ENCODE measurements around the gene MTMR3.

The MTMR3 gene

DNA sequence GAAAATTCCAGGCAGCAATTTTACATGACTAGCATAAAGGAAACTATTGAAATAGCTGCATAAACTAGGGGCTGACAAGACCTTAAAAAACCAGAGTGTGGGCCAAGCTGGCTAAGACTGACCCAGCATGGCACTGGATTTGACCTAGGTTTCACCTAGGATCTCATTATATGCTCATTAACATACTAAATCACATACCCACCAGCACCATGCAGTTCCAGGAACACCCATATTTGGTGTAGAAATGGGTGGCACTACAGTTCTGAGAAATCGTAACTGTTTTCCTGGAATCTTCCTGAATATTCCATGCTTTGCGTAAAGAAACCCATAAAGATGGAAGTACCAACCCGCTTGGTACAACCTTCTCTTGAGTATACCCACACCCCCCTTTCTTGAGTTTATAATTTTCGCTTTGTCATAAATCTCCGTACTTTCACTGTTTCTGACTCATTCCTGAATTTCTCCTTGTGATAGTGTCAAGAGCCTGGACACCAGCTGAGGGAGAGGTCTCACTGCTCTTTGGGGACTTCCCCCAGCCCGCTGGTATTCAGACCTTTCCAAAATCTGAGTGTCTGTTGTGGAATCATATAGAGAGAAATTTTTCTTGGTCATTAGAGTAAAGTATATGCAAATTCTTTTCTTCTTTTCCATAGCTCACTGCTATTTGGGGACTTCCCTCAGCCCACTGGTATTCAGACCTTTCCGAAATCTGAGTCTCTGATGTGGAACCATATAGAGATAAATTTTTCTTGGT, 55.1 kb downstream of the MTMR3 start:
- peaks cover 7% of the 10 kb centered on the region for H3K9me3 ChIP-seq (ENCODE audit: low read length)
- H2AFZ ChIP-seq (ENCODE audit: low read depth, low read length) = no peak overlapping the region
- H3K36me3 ChIP-seq (ENCODE audit: insufficient read depth, low read length) = no peaks in the 10 kb centered on the region
- no peaks in the 10 kb centered on the region for H3K27me3 ChIP-seq (ENCODE audit: insufficient read depth, low read length)
- H3K4me3 ChIP-seq (ENCODE audit: low read length) = no peak overlapping the region
- no peaks in the 10 kb centered on the region for H3K4me1 ChIP-seq (ENCODE audit: insufficient read depth, low read length)

- Histone ChIP-seq H2AFZ (ENCODE audit: low read depth, low read length) (no peak overlapping the region), H3K9me3 (ENCODE audit: low read length) (peaks cover 7% of the 10 kb centered on the region), H3K27me3 (ENCODE audit: insufficient read depth, low read length) (no peaks in the 10 kb centered on the region), H3K4me1 (ENCODE audit: insufficient read depth, low read length) (no peaks in the 10 kb centered on the region), H3K4me3 (ENCODE audit: low read length) (no peak overlapping the region), H3K36me3 (ENCODE audit: insufficient read depth, low read length) (no peaks in the 10 kb centered on the region)
These were observed 57.6 kb downstream of the MTMR3 start for GRCh38 chr22:29940526-29940925.

DNA sequence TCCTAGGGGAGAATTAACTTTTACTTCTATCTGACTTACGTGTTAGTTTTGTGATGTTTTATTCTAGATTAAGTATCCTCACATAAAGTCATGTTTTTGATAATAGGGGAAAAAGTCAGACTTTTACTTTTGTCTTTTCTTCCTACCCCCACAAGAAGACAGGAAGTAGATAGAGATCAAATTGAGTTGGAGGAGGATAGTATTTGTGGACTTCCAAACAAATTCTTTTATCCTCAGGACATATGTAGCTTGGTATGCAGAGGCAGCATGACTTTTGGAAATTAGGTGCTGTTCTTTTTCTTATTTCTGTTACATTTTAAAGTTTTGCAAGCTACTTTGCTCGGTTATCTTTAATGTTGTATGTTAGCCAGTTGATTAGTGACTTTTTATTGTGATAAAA, 61.4 kb downstream of the MTMR3 start:
- Histone ChIP-seq H3K27me3 (ENCODE audit: insufficient read depth, low read length) (no peaks in the 10 kb centered on the region), H3K4me1 (ENCODE audit: insufficient read depth, low read length) (peaks cover 14% of the 10 kb centered on the region), H2AFZ (ENCODE audit: low read depth, low read length) (no peak overlapping the region), H3K36me3 (ENCODE audit: insufficient read depth, low read length) (no peaks in the 10 kb centered on the region), H3K9me3 (ENCODE audit: low read length) (peaks cover 7% of the 10 kb centered on the region), H3K4me3 (ENCODE audit: low read length) (no peak overlapping the region)

DNA sequence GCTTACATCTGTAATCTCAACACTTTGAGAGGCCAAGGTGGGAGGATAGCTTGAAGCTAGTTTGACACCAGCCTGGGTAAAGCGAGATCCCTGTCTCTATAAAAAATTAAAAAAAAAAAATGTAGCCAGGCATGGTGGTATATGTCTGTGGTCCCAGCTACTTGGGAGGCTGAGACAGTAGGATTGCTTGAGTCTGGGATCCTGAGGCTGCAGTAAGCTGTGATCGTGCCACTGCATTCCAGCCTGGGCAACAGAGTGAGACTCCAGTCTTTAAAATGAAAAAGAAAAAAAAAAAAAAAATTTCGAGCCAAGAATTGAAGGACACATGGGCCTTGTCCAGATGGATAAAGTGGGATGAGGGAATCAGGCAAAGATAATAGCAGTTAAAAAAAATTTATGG, 62.5 kb downstream of the MTMR3 start:
- Histone ChIP-seq H3K4me1 (ENCODE audit: insufficient read depth, low read length) (peaks cover 16% of the 10 kb centered on the region), H3K36me3 (ENCODE audit: insufficient read depth, low read length) (no peaks in the 10 kb centered on the region), H3K27me3 (ENCODE audit: insufficient read depth, low read length) (no peaks in the 10 kb centered on the region), H3K4me3 (ENCODE audit: low read length) (no peak overlapping the region), H2AFZ (ENCODE audit: low read depth, low read length) (no peak overlapping the region), H3K9me3 (ENCODE audit: low read length) (peaks cover 4% of the 10 kb centered on the region)

- Histone ChIP-seq H2AFZ (ENCODE audit: low read depth, low read length) (no peak overlapping the region), H3K27me3 (ENCODE audit: insufficient read depth, low read length) (no peaks in the 10 kb centered on the region), H3K36me3 (ENCODE audit: insufficient read depth, low read length) (no peaks in the 10 kb centered on the region), H3K4me3 (ENCODE audit: low read length) (no peak overlapping the region), H3K9me3 (ENCODE audit: low read length) (peaks cover 4% of the 10 kb centered on the region), H3K4me1 (ENCODE audit: insufficient read depth, low read length) (peaks cover 16% of the 10 kb centered on the region)
These were observed 63.2 kb downstream of the MTMR3 start for GRCh38 chr22:29946220-29946619.

DNA sequence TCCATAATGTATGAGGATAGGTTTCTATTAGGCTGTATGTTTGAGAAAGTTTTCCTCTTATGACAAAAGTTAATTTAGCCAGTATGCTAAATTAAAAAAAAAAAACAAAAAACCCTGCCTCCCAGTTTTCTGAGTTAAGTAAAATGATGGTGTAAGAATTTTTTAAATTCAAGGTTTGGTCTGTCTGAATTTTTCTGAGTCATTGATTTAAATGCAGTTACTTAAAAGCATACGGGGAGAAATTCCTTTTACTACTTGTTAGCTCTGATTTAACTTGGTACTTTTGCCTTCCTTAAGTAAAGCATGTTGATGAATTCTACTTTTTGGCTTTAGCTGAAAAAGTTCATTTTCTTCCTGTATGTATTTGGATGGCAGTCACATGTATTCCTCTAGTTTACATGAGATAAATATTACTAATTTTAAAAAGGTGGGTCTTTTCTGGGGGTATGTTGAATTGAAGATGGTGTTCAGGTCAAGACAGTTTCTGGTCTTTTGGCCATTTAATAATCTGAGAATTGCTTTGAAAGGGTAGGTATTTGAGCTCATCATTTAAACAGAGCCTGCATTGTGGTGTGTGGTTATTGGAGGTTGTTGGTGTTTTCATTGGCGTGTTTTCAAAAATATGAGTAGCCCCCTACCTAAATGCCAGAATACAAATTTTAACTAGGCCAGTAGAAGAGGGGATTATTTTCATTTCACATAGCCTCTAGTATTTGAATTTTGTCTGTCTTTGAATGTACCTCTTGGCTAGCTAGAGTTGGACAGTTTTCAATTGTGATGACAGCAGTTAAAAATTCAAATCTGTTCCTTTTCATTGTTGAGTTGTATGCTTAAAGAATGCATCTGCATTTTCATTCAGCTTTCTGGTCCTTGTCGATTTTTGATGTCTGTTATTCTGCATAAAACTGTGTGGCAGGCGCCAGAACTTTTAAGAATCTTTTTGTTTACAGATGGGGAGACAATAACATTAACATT, 64.7 kb downstream of the MTMR3 start:
- peaks cover 16% of the 10 kb centered on the region for H3K4me1 ChIP-seq (ENCODE audit: insufficient read depth, low read length)
- H3K4me3 ChIP-seq (ENCODE audit: low read length) = no peak overlapping the region
- H3K9me3 ChIP-seq (ENCODE audit: low read length) = no peaks in the 10 kb centered on the region
- H2AFZ ChIP-seq (ENCODE audit: low read depth, low read length) = no peak overlapping the region
- no peaks in the 10 kb centered on the region for H3K36me3 ChIP-seq (ENCODE audit: insufficient read depth, low read length)
- no peaks in the 10 kb centered on the region for H3K27me3 ChIP-seq (ENCODE audit: insufficient read depth, low read length)

- Histone ChIP-seq H3K4me3 (ENCODE audit: low read length) (no peak overlapping the region), H3K9me3 (ENCODE audit: low read length) (no peaks in the 10 kb centered on the region), H3K36me3 (ENCODE audit: insufficient read depth, low read length) (no peaks in the 10 kb centered on the region), H2AFZ (ENCODE audit: low read depth, low read length) (no peak overlapping the region), H3K27me3 (ENCODE audit: insufficient read depth, low read length) (no peaks in the 10 kb centered on the region), H3K4me1 (ENCODE audit: insufficient read depth, low read length) (peaks cover 16% of the 10 kb centered on the region)
These were observed 65.4 kb downstream of the MTMR3 start for GRCh38 chr22:29948385-29948769.

DNA sequence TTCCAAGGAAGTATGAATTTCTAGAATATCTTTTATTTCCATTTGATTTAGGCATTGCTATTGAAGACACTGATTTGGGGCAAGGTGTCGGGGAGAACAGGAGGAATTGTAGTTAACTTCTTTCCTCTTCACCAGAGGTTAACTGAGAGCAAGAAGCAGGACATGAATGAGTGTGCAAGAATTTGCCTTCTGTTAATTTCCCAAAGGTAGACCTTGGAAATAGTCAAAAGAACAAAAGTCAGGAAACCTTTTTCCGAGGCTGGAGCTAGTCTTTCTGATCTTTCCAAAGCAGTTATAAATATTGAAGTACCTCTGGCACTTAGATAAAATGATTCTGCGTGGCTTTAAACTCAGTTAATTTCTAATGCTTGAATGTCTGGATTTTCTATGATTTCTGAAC, 66.9 kb downstream of the MTMR3 start:
- Histone ChIP-seq H3K4me1 (ENCODE audit: insufficient read depth, low read length) (peaks cover 16% of the 10 kb centered on the region), H2AFZ (ENCODE audit: low read depth, low read length) (no peak overlapping the region), H3K27me3 (ENCODE audit: insufficient read depth, low read length) (no peaks in the 10 kb centered on the region), H3K36me3 (ENCODE audit: insufficient read depth, low read length) (no peaks in the 10 kb centered on the region), H3K4me3 (ENCODE audit: low read length) (no peak overlapping the region), H3K9me3 (ENCODE audit: low read length) (no peaks in the 10 kb centered on the region)

DNA sequence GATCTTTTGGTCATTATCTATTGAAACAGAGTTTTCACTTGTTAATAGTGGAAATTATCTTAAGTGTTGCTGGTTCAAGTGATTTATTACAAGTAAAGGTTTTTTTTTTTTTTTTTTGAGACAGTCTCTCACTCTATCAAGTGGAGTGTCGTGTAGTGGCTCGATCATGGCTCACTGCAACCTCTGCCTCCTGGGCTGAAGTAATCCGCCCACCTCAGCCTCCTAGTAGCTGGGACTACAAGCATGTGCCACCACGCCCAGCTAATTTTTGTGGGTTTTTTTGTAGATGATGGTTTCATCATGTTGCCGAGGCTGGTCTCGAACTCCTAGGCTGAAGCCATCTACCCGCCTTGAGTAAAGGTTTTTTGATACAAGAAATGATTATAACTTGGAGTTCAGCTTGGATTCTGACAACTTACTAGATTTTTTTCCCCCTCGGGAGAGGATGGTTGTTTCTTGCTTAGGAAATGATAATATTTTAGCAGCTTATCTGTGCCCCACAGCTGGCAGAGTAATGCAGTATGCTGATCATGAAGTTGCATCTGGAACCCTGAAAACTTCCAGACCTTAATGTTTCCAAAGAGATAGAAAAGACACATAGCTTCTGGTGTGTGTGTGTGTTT, 68.9 kb downstream of the MTMR3 start:
- H3K27me3 ChIP-seq (ENCODE audit: insufficient read depth, low read length) = no peaks in the 10 kb centered on the region
- H3K4me3 ChIP-seq (ENCODE audit: low read length) = no peak overlapping the region
- no peak overlapping the region for H2AFZ ChIP-seq (ENCODE audit: low read depth, low read length)
- no peaks in the 10 kb centered on the region for H3K36me3 ChIP-seq (ENCODE audit: insufficient read depth, low read length)
- peaks cover 16% of the 10 kb centered on the region for H3K4me1 ChIP-seq (ENCODE audit: insufficient read depth, low read length)
- H3K9me3 ChIP-seq (ENCODE audit: low read length) = no peaks in the 10 kb centered on the region

- Histone ChIP-seq H3K27me3 (ENCODE audit: insufficient read depth, low read length) (no peaks in the 10 kb centered on the region), H3K36me3 (ENCODE audit: insufficient read depth, low read length) (no peaks in the 10 kb centered on the region), H2AFZ (ENCODE audit: low read depth, low read length) (no peak overlapping the region), H3K4me1 (ENCODE audit: insufficient read depth, low read length) (peaks cover 3% of the 10 kb centered on the region), H3K9me3 (ENCODE audit: low read length) (no peaks in the 10 kb centered on the region), H3K4me3 (ENCODE audit: low read length) (no peak overlapping the region)
These were observed 71.4 kb downstream of the MTMR3 start for GRCh38 chr22:29954203-29954855.

DNA sequence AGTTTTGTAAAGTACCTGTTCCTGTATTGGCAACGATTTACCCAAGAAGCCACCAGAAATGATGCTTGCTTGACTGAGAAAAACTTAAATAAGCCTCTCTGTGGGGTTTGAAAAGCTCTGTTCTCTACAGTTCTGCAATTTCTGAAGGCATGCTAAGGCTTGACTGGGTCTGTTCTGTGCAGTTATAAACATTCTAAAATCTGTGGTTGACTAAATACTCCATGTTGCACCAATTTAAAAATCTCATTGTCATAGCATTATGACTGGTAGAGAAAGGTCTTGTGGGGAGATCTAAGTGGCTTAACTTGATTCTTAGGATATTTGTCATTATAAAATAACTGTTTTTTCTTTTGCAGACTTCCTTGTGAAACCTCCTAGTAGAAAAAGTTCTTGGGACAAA, 73.7 kb downstream of the MTMR3 start:
- Histone ChIP-seq H3K36me3 (ENCODE audit: insufficient read depth, low read length) (peaks cover 4% of the 10 kb centered on the region), H2AFZ (ENCODE audit: low read depth, low read length) (no peak overlapping the region), H3K4me3 (ENCODE audit: low read length) (no peak overlapping the region), H3K27me3 (ENCODE audit: insufficient read depth, low read length) (no peaks in the 10 kb centered on the region), H3K4me1 (ENCODE audit: insufficient read depth, low read length) (no peaks in the 10 kb centered on the region), H3K9me3 (ENCODE audit: low read length) (no peaks in the 10 kb centered on the region)

DNA sequence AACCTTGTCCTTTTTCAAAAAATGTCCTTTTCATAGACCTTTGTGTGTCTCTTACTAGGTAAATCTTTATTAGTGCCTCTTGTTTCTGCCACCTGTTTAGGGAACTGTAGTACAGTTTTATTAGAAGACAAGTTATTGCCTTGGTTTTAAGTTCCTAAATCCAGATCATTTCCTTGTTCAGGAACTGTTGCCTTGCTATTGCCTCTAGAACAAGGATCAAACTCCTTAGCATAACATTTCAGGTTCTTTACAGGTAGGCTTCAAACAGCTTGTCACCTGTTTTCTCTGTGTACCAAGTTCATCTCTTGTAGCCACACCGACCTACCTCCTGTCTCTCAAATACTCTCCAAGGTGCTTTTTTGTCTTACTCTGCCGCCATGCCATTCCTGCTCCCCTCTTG, 75.2 kb downstream of the MTMR3 start:
- Histone ChIP-seq H3K4me1 (ENCODE audit: insufficient read depth, low read length) (no peaks in the 10 kb centered on the region), H3K4me3 (ENCODE audit: low read length) (no peak overlapping the region), H3K9me3 (ENCODE audit: low read length) (no peaks in the 10 kb centered on the region), H3K27me3 (ENCODE audit: insufficient read depth, low read length) (no peaks in the 10 kb centered on the region), H2AFZ (ENCODE audit: low read depth, low read length) (no peak overlapping the region), H3K36me3 (ENCODE audit: insufficient read depth, low read length) (peaks cover 16% of the 10 kb centered on the region)

DNA sequence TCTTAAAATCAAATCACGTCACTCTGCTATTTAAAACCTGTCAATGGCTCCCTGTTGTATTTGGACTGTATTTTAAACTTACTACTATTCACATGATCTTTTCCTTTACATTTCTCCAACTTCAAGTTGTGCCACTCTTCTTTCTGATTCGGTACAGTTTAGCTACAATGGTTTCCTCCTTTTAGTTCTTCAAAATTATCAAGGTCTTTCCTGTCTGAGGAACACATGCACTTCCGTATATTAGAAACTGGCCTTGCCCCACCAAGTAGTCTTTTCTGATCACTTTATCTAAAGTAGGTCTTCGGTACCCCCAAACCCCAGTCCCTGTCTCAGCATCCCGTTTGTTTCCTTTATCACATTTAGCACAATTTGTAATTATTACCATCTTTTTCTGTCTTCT, 81.8 kb downstream of the MTMR3 start:
- H3K27me3 ChIP-seq (ENCODE audit: insufficient read depth, low read length) = no peaks in the 10 kb centered on the region
- no peak overlapping the region for H3K4me3 ChIP-seq (ENCODE audit: low read length)
- no peaks in the 10 kb centered on the region for H3K4me1 ChIP-seq (ENCODE audit: insufficient read depth, low read length)

More for the DNA sequence above, 81.8 kb downstream of the MTMR3 start:
- Histone ChIP-seq H2AFZ (ENCODE audit: low read depth, low read length) (no peak overlapping the region), H3K36me3 (ENCODE audit: insufficient read depth, low read length) (peaks cover 15% of the 10 kb centered on the region), H3K9me3 (ENCODE audit: low read length) (no peaks in the 10 kb centered on the region)

Data from neuron (in vitro differentiated cells).